NCI-H526 (cell line): ENCODE results near the gene CFAP20DC.

Experiments
- DNase-seq, 2 experiments: peaks; one replicate each; lab custom pipeline; 2025; lab: John Stamatoyannopoulos, UW

CFAP20DC gene

DNA sequence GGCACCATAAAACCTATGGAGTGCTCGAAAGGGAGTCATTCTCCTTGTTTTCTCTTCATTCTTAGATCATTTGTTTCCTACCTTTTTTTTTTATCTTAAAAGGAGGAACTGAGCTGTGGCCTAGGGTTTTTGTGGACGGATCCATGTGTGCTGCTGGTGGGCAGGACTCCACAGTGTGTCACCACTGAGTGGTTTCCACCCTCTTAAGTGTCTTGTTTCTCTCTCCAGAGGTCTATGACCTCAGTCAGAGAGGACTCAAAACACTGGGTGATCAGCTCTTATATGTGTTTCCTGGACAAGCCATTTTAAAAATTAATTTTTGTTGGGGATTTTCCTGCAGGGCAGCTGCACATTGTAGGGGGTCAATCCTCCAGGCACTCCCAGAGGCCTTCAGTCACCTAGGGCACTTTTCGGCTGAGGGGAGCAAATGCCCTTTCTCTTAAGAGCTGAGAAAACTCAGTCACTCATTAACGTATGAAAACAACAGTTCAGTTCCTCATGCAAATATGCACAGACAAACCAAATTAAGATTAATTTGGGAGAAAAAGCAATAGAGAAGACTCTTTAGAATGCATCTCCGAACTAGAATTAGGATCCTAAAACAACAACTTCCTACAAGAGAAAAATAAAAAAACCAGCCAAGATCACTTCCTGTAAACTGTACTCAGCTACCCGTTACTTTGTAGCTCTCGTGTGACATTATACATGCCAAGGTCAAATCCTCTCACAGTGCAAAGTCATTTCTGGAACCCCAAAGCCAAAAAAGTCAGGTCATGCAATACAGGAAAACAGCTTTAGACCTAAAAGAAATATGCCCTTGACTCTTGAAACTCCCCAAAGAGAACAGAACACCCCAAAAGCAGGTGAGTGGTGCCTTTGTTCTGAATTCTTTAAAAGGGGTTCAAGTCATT lies 355.6 kb downstream of the CFAP20DC start:
- DNase-seq: no peak

DNA sequence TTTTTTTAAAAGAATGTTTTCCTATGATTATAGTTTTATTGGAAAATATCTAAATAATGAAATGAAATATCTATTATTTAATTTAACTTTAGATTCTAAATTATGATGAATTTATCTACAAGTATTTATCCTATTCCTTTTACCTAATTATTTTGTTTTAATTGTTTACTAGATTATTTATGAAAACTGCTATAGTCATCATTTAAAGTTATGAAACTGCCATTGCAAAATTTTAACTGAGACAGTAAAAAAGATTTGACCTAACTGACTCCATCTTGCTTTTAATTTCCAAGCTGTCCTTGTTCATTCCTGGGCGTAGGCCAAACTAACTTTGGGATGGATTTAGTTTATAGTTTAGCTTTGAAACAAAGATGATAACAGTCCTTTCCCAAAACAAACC lies 357.3 kb downstream of the CFAP20DC start:
- DNase-seq: no peak
